Fibroblast of skin of right quadriceps (primary cell): ENCODE data around the gene PICK1.

ENCODE experiments used
- DNase-seq: peaks from one replicate; pipeline ENCODE4 v3.0.0-alpha.2; 2013

The PICK1 gene

GRCh38 chr22:38122616-38123015 lies 65.4 kb downstream of the PICK1 start:
- no peak for DNase-seq

DNA sequence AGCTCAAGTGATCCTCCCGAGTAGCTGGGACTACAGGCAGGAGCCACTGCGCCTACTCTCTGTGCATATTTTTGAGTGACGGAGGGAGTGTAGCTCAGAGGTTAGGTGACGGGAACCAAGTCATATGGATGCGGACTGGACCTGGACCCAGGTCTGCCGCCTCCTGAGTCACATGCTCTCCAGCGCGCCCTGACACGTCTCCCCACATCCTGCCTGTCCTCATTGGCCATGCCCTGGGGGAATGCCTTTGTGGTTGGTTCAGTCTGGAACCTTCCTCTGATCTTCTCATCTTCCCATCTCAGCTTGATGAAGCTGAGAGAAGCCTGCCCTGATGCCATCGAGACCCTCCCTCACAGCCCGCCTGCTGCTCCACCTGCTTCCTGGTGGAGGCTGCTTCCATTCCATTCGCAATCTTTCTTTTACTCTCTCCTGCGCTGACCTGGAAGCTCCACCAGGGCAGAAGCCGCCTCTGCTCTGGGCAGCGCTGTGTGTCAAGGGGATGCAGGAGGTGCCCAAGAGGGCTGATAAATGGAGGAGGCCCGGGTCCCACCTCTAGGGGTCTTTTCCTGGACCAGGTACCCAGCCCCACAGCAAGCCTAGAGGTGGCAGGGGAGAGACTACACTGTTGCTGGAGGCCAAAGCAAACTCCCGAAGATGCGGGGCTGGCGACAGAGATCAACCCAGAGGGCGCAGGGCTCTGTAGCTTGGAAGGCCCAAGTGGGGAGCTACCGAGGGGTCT lies 67.2 kb downstream of the PICK1 start:
- DNase-seq = no peak

- no peak for DNase-seq
These were observed 67.9 kb downstream of the PICK1 start for GRCh38 chr22:38125038-38125610.
